Motor neuron (in vitro differentiated cells): ENCODE measurements around the gene BMPR1B. TPM values are rescaled to one million over a fixed set of nuclear protein-coding genes. Genes with fewer than 3 reads are reported as not detected.

Experiments
- ATAC-seq, 8 experiments: fragments of 200-7000 bp; cut with Tn5 transposase; replicated peaks in 6 of 8; 2 replicates each; pipeline ENCODE4 v1.8.0; 2021; ENCODE audit warnings: mild to moderate bottlenecking in 8 of 8, moderate library complexity in 8 of 8
- H3K27ac ChIP-seq, 2 donors: fragments of 250-450 bp; sonication (Bioruptor Pico); 2 replicates each; pipeline ENCODE4 v1.9.0; 2021; ENCODE audit warnings: antibody characterized with exemption in 2 of 2, mild to moderate bottlenecking in 2 of 2, moderate library complexity in 1 of 2
- H3K4me1 ChIP-seq, 2 donors: fragments of 250-450 bp; sonication (Bioruptor Pico); replicated peaks in 1 of 2; 2 replicates each; pipeline ENCODE4 v1.6.1; 2021; ENCODE audit warnings: antibody characterized with exemption in 2 of 2, mild to moderate bottlenecking in 2 of 2, moderate library complexity in 1 of 2
- H3K4me3 ChIP-seq, 5 donors: fragments of 250-450 bp; sonication (Bioruptor Pico); 2 replicates each; pipeline ENCODE4 v1.9.0; 2021; ENCODE audit warnings: antibody characterized with exemption in 5 of 5, mild to moderate bottlenecking in 5 of 5, moderate library complexity in 4 of 5
- WGBS, 10 experiments: fragments of 450-650 bp; shearing (Covaris generic); methylation state at CpG; one replicate each; pipeline ENCODE4 v1.0.0; 2022; 5-methylcytosine and 5-hydroxymethylcytosine counted together
- in situ Hi-C, 9 experiments: fragments of 400-800 bp; cut with MboI; loops; one replicate each; pipeline ENCODE4 v1.15.0; 2021; ENCODE audit warnings: low sequenced_read_pairs in 9 of 9, low pct_unique_long_range_greater_than_20kb in 2 of 9; ENCODE audit not compliant: unreplicated experiment in 9 of 9
- total RNA-seq, 8 experiments: library from RNA; unstranded; fragments of 300-600 nt; gene quantifications; 2 replicates each; pipeline versions ENCODE4 v1.2.3 to v1.2.4, GENCODE V29; 2022

The BMPR1B gene
- 10 to 100 TPM in 1 of 8 experiments, 1 to 10 TPM in 4, under 1 TPM in 3; 0.17 to 69.0 (median 1.9) TPM for total RNA-seq

DNA sequence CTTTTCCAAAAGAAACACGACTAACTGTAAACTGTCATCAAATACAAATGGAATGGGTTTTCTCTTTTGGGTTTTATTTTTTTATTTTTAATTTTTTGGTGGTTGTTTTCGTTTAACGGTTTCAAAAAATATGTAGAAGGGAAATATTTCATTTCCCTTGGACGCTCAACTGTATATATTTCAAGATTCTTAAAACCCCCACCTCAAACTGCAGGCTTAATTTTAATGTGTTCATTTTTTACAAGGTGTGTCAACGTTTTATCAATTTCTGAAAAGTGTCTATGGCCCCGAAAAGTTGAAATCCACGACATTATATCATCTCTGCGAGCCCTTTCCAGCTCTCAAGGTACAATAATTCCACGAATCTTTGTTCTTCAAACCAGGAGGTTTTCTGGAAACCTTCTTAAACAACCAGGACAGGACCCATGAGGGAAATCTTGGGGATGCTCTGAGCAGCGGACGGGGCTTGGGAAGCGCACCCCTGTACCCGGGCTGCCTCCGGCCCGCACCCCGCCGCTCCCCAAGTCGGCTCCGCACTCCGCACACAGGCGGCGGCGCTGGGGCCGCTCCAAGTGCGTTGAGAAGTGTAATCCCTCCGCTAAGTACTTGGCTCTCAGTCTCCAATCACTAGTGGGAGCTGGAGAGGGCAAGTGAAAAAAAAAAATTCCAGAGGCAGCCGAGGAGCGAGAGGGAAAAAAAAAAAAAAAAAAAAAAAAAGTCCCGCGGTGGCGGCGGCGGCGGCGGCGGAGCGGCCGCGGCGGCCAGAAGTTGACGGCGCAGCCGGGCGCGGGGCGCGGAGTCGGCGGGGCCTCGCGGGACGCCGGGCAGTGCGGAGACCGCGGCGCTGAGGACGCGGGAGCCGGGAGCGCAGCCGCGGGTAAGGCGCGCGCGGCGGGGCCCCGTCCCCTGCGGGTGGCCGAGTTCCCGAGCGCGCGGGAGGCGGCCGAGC is at the start of gene BMPR1B:
TSS of gene BMPR1B (plus strand) at position 764 of the 949 bp plus-strand sequence. CDS start 346,470 bp downstream, outside the sequence.
- Histone ChIP-seq H3K4me1 (no peaks in the 10 kb centered on the region), H3K4me3 (peak within 1 kb of the TSS; percentile 52 to 99 (median 87)), H3K27ac (peak within 1 kb of the TSS in 1 of 2 donors; percentile 74)
- in situ Hi-C loops: loop anchor here in 1 of 9 experiments (25.0 kb wide), 1 partner anchor 355 kb away; no protein-coding TSS in a partner anchor
- WGBS, 10 experiments: 0 to 21% (median 3%) methylated on average over 2 to 27 of the region's 77 CpGs
- peak; percentile 43 to 82 (median 78) for ATAC-seq

DNA sequence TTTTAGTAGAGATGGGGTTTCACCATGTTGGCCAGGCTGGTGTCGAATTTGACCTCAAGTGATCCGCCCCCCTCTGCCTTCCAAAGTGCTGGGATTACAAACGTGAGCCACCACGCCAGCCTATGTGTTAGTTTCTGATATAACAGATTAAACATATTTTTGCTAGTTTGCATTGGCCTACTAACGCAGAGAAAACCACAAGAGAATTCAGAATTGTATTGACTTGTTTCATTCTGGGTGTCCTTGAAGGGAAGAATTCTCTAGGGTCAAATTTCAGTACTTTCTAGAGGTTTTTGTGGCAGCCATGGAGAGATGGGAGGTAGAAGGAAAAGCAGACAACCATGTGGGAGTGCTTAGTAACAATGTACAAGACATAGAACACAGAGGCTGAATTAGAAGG is 46.1 kb upstream of the BMPR1B start:
- in situ Hi-C loops: no loop called here
- 50 to 100% (median 85%) methylated on average over 1 to 4 of the region's 5 CpGs; no CpG with 5 or more reads in 2 of the 10 experiments for WGBS, 10 experiments
- Histone ChIP-seq H3K27ac (no peak overlapping the region), H3K4me1 (no peaks in the 10 kb centered on the region), H3K4me3 (no peak overlapping the region)
- peak in 1 of 8 experiments; percentile 36 for ATAC-seq

DNA sequence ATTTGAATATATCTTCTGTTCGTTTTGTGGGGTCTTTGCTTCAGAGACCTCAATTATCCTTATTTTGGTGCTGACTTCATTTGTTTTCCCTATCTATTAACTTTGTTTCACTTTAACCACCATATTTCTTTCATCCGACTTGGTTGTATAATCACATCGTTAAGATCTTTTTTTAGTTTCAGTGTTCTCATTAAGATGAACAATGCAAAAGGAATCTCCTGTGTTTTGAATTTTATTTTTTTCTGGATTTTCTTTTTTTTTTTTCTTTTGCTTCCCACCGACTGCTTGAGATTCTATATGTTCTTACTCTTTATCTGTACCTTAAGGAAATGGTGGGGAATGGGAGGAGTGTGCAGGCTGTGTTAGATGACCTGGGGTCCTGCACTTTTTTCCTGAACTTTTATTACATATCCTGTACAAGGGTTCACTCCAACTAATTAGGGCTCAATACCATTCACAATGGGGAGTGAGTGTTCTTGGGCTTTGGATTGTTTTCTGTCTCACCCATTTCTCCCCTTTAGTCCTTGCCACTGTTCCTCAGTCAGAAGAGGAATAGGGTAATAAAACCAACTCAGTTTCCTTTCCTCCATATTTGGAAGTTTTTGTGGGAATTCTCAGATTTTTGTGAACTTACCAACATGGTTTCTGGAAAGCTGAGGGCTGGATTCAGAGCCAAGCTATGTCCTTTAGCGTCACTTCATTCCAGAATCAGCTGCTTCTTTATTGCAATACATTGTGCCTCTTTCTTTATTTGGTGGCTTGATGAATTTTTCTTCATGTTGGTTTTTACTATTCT is 43.2 kb upstream of the BMPR1B start:
- ATAC-seq: no peak
- 1 to 100% (median 85%) methylated on average over 2 to 5 of the region's 5 CpGs for WGBS, 10 experiments
- Histone ChIP-seq H3K4me1 (no peaks in the 10 kb centered on the region), H3K27ac (no peak overlapping the region), H3K4me3 (no peak overlapping the region)
- in situ Hi-C loops: no loop called here

- no peak overlapping the region for H3K4me3 ChIP-seq
- in situ Hi-C loops: no loop called here
- WGBS, 10 experiments: 86 to 98% (median 89%) methylated on average over 1 to 6 of the region's 6 CpGs; no CpG with 5 or more reads in 4 of the 10 experiments
- ATAC-seq: no peak
- no peaks in the 10 kb centered on the region for H3K4me1 ChIP-seq
- no peak overlapping the region for H3K27ac ChIP-seq
Observed at GRCh38 chr4:94715726-94716125, 42.0 kb upstream of the BMPR1B start.

- 0 to 100% (median 48%) methylated on average over 1 to 2 of the region's 2 CpGs; no CpG with 5 or more reads in 2 of the 10 experiments for WGBS, 10 experiments
- in situ Hi-C loops: no loop called here
- ATAC-seq: no peak
- no peak overlapping the region for H3K27ac ChIP-seq
- no peaks in the 10 kb centered on the region for H3K4me1 ChIP-seq
- H3K4me3 ChIP-seq: no peak overlapping the region
Observed at GRCh38 chr4:94721310-94721709, 36.4 kb upstream of the BMPR1B start.

GRCh38 chr4:94722270-94722669 is 35.5 kb upstream of the BMPR1B start:
- ATAC-seq: no peak
- H3K4me3 ChIP-seq: no peak overlapping the region
- no peaks in the 10 kb centered on the region for H3K4me1 ChIP-seq
- 63 to 100% (median 84%) methylated on average over 1 to 2 of the region's 2 CpGs; no CpG with 5 or more reads in 4 of the 10 experiments for whole genome bisulfite sequencing, 10 experiments
- in situ Hi-C loops: no loop called here
- no peak overlapping the region for H3K27ac ChIP-seq

GRCh38 chr4:94722748-94723147 is 35.0 kb upstream of the BMPR1B start:
- Histone ChIP-seq H3K27ac (no peak overlapping the region), H3K4me3 (no peak overlapping the region), H3K4me1 (no peaks in the 10 kb centered on the region)
- 0 to 100% (median 93%) methylated on average over 1 to 2 of the region's 2 CpGs; no CpG with 5 or more reads in 1 of the 10 experiments for WGBS, 10 experiments
- in situ Hi-C loops: no loop called here
- no peak for ATAC-seq

GRCh38 chr4:94724016-94724790 is 33.6 kb upstream of the BMPR1B start:
- ATAC-seq: no peak
- H3K4me3 ChIP-seq: no peak overlapping the region
- in situ Hi-C loops: no loop called here
- WGBS, 10 experiments: 33 to 89% (median 60%) methylated on average over 1 to 3 of the region's 3 CpGs
- H3K4me1 ChIP-seq: no peaks in the 10 kb centered on the region
- no peak overlapping the region for H3K27ac ChIP-seq

DNA sequence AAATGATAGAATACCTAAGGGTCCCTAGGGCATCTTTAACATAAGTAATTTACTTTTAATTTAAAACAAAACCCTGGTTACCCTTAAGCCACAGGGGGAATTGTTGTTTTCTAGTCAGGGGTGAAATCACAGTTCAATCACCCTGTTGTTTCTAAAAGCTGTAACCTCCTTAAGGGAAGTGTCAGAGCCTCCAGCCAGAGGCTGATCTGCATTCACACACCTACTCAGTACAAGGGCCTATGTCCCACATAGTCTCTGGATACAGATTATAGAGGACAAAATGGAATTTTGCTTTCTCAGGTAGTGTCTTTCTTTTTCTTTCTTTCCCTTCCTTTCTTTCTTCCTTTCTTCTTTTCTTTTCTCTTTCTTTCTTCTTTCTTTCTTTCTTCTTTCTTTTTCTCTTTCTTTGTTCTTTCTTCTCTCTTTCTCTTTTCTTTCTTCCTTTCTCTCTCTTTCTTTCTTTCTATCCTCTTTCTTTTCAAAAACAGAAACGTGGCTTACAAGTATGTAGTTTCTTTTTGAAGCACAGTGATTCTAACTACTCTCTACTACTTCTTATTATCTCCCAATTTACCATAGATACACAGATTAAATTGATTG is 31.1 kb upstream of the BMPR1B start:
- no peak for ATAC-seq
- WGBS, 10 experiments: 0 to 64% (median 30%) methylated on average over 1 of the region's 1 CpG
- Histone ChIP-seq H3K4me1 (no peaks in the 10 kb centered on the region), H3K4me3 (no peak overlapping the region), H3K27ac (no peak overlapping the region)
- in situ Hi-C loops: no loop called here

DNA sequence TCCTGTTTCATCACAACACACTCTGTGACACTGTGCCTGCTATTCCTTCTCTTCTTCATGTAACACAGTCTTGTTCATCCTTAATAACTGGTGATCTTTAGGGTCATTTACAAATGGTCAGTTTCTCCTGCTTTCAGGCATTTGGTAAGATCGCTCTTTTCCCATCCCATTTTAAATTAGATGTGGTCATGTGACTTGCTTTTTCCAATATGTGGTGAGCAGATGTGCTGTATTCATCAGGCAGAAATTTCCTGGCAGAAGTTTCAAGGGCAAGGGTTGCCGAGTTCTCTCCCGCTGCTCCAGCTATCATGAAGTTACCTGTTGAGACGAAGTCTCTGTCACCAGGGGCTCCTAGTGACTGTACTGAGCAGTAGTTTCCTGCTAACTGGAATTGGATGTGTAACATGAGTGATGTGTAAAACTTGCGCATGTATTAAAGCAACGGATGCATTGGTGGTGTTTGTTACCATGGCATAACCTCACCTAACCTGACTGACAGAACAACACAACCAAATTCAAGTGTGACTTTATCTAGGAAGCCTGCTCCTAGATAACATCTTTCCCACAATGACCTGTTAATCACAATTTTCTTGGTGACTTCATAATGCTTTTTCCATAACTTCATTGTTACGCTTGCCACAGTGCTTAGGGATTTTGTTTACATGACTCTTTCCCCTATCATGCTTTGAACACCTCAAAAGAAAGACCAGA is 29.5 kb upstream of the BMPR1B start:
- H3K4me1 ChIP-seq: no peaks in the 10 kb centered on the region
- in situ Hi-C loops: no loop called here
- H3K27ac ChIP-seq: no peak overlapping the region
- 40 to 100% (median 82%) methylated on average over 1 to 7 of the region's 7 CpGs for WGBS, 10 experiments
- peak in 2 of 8 experiments; percentile 43 to 78 for ATAC-seq
- H3K4me3 ChIP-seq: no peak overlapping the region

GRCh38 chr4:94732358-94732698 is 25.4 kb upstream of the BMPR1B start:
- no peak for ATAC-seq

GRCh38 chr4:94739741-94740140 is 18.0 kb upstream of the BMPR1B start:
- Histone ChIP-seq H3K4me1 (no peaks in the 10 kb centered on the region), H3K27ac (no peak overlapping the region), H3K4me3 (no peak overlapping the region)
- WGBS, 10 experiments: 40 to 81% (median 60%) methylated on average over 2 to 6 of the region's 6 CpGs; no CpG with 5 or more reads in 1 of the 10 experiments
- in situ Hi-C loops: no loop called here
- ATAC-seq: no peak

More at GRCh38 chr4:94732358-94732698, 25.4 kb upstream of the BMPR1B start:
- H3K4me3 ChIP-seq: no peak overlapping the region
- no peaks in the 10 kb centered on the region for H3K4me1 ChIP-seq
- no peak overlapping the region for H3K27ac ChIP-seq
- in situ Hi-C loops: no loop called here
